ENCODE data around the gene HIPK1. TPM values are rescaled to one million over a fixed set of nuclear protein-coding genes. Genes with fewer than 3 reads are reported as not detected.

The HIPK1 gene
- total RNA-seq, 2 donors from 2014 or later = 50.1 to 58.1 TPM

- Histone ChIP-seq H3K27ac (no peak overlapping the region), H3K9me3 (peaks cover 0 to 16% of the 10 kb centered on the region in 2 donors), H3K4me1 (no peaks in the 10 kb centered on the region), H3K36me3 (no peaks in the 10 kb centered on the region), H3K27me3 (no peaks in the 10 kb centered on the region), H3K4me3 (no peak overlapping the region)
- TF ChIP-seq CTCF (IDR thresholded peaks at IDR 0.05) = no peak
- no peak for DNase-seq (ENCODE audit: low spot score)
These were observed 64.6 kb downstream of the HIPK1 start for GRCh38 chr1:113993766-113994165.

GRCh38 chr1:113995382-113995781 is 66.3 kb downstream of the HIPK1 start:
- Histone ChIP-seq H3K4me1 (no peaks in the 10 kb centered on the region), H3K27ac (no peak overlapping the region), H3K36me3 (no peaks in the 10 kb centered on the region), H3K27me3 (no peaks in the 10 kb centered on the region), H3K9me3 (peaks cover 0 to 16% of the 10 kb centered on the region in 2 donors), H3K4me3 (no peak overlapping the region)
- no peak for DNase-seq (ENCODE audit: low spot score)
- no peak for TF ChIP-seq CTCF (IDR thresholded peaks at IDR 0.05)

GRCh38 chr1:113998361-113998760 is 69.2 kb downstream of the HIPK1 start:
- Histone ChIP-seq H3K4me1 (peaks cover 0 to 7% of the 10 kb centered on the region in 2 donors), H3K4me3 (no peak overlapping the region), H3K27me3 (no peaks in the 10 kb centered on the region), H3K9me3 (peaks cover 0 to 16% of the 10 kb centered on the region in 2 donors), H3K27ac (no peak overlapping the region), H3K36me3 (no peaks in the 10 kb centered on the region)
- no peak for TF ChIP-seq CTCF (IDR thresholded peaks at IDR 0.05)
- no peak for DNase-seq (ENCODE audit: low spot score)

- H3K27ac ChIP-seq = no peak overlapping the region
- TF ChIP-seq CTCF (IDR thresholded peaks at IDR 0.05) = no peak
- no peak for DNase-seq (ENCODE audit: low spot score)
- H3K36me3 ChIP-seq = no peaks in the 10 kb centered on the region
- H3K27me3 ChIP-seq = no peaks in the 10 kb centered on the region
- peaks cover 0 to 8% of the 10 kb centered on the region in 2 donors for H3K4me1 ChIP-seq
- H3K4me3 ChIP-seq = no peak overlapping the region
- peaks cover 0 to 16% of the 10 kb centered on the region in 2 donors for H3K9me3 ChIP-seq
These were observed 70.1 kb downstream of the HIPK1 start for GRCh38 chr1:113999233-113999632.

- Histone ChIP-seq H3K27me3 (no peaks in the 10 kb centered on the region), H3K4me1 (peaks cover 0 to 8% of the 10 kb centered on the region in 2 donors), H3K27ac (no peak overlapping the region), H3K36me3 (no peaks in the 10 kb centered on the region), H3K4me3 (no peak overlapping the region), H3K9me3 (peaks cover 0 to 13% of the 10 kb centered on the region in 2 donors)
- no peak for DNase-seq (ENCODE audit: low spot score)
- TF ChIP-seq CTCF (IDR thresholded peaks at IDR 0.05) = no peak
These were observed 70.7 kb downstream of the HIPK1 start for GRCh38 chr1:113999799-114000198.

GRCh38 chr1:114000406-114000805 is 71.3 kb downstream of the HIPK1 start:
- peaks cover 0 to 8% of the 10 kb centered on the region in 2 donors for H3K4me1 ChIP-seq
- H3K36me3 ChIP-seq = no peaks in the 10 kb centered on the region
- H3K4me3 ChIP-seq = no peak overlapping the region
- no peak for DNase-seq (ENCODE audit: low spot score)
- H3K27ac ChIP-seq = no peak overlapping the region
- H3K9me3 ChIP-seq = peaks cover 0 to 6% of the 10 kb centered on the region in 2 donors
- no peaks in the 10 kb centered on the region for H3K27me3 ChIP-seq
- no peak for TF ChIP-seq CTCF (IDR thresholded peaks at IDR 0.05)

All from right atrium auricular region (tissue), 2 donors.